GM10248 (cell line): ENCODE results near the gene GRID1.
"Not testable (repeated sequence)": the region's sequence is repeated elsewhere in the genome, so short reads cannot be mapped to it uniquely, and the experiment has no call there.

Source experiments
- CTCF ChIA-PET: fragments of 300-600 bp; sonication (Branson Sonifier 250); formaldehyde crosslinking; extraction: SDS; loops from one replicate; lab custom pipeline; 2021; ENCODE audit warnings: antibody characterized with exemption; lab: Yijun Ruan, JAX
- POLR2A ChIA-PET: fragments of 350-650 bp; sonication (Branson Sonifier 250); formaldehyde crosslinking; extraction: SDS; loops from one replicate; lab custom pipeline; 2020; ENCODE audit warnings: antibody characterized with exemption; lab: Yijun Ruan, JAX
- DNase-seq: peaks from one replicate; pipeline ENCODE4 v3.0.0; 2012; ENCODE audit errors: extremely low spot score
- CTCF ChIP-seq: IDR thresholded peaks from 2 replicates; pipeline ENCODE4 v1.5.1; 2012; ENCODE audit warnings: mild to moderate bottlenecking, low read depth; ENCODE audit errors: extremely low read depth, missing control alignments, control extremely low read depth

Gene GRID1

GRCh38 chr10:86038371-86038770, 328.2 kb downstream of the GRID1 start:
- no peak for DNase-seq
- POLR2A ChIA-PET, result no interaction called here
- no peak for TF ChIP-seq CTCF
- CTCF ChIA-PET, result interaction anchor here (2.1 kb wide), 1 partner anchor 10 kb away, joined by 9 read pairs; no protein-coding TSS in a partner anchor

- ChIA-PET POLR2A (no interaction called here), CTCF (interaction anchor here (0.8 kb wide), 1 partner anchor 10 kb away, joined by 3 read pairs; no protein-coding TSS in a partner anchor)
- DNase-seq, result no peak
- no peak for TF ChIP-seq CTCF
Measured at GRCh38 chr10:86037096-86037495, 329.5 kb downstream of the GRID1 start.

DNA sequence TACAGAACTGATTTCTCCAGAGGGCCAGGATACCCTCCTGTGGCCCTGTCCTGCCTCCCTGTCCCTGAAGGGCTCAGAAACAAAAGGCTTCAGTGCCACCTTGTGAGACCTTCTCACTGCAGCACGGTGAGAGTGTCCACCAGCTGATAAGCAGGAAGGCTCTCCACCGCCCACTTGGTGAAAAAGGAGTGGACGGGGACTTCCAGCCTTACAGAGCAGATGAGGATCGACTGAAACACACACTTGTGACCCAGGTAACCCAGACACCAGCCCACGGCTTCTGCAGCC, 330.1 kb downstream of the GRID1 start:
- POLR2A ChIA-PET, result no interaction called here
- TF ChIP-seq CTCF, result no peak

GRCh38 chr10:86035791-86036543, 330.6 kb downstream of the GRID1 start:
- DNase-seq, result no peak
- CTCF ChIA-PET, result no interaction called here
- POLR2A ChIA-PET, result no interaction called here

More for the DNA sequence above, 330.1 kb downstream of the GRID1 start:
- CTCF ChIA-PET, result no interaction called here
- DNase-seq, result no peak

GRCh38 chr10:86034710-86035109, 331.9 kb downstream of the GRID1 start:
- ChIA-PET CTCF (no interaction called here), POLR2A (no interaction called here)
- no peak for DNase-seq
- no peak for TF ChIP-seq CTCF

More at GRCh38 chr10:86035791-86036543, 330.6 kb downstream of the GRID1 start:
- TF ChIP-seq CTCF, result no peak

- POLR2A ChIA-PET, result no interaction called here
Measured at GRCh38 chr10:86033581-86033980, 333.0 kb downstream of the GRID1 start.

DNA sequence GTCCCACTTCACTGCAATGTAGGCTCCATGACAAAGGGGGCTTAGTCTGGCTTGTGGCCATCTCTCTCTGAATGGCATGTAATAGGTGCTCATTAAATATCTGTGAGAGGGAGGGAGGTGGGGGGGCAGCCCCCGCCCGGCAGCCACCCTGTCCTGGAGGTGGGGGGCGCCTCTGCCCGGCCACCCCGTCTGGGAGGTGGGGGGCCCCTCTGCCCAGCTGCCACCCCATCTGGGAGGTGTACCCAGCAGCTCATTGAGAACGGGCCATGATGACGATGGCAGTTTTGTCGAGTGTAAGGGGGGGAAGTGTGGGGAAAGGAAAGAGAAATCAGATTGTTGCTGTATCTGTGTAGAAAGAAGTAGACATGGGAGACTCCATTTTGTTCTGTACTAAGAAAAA, 334.5 kb downstream of the GRID1 start:
- CTCF ChIA-PET, result interaction anchor here (1.3 kb wide), 1 partner anchor 11 kb away, joined by 4 read pairs; no protein-coding TSS in a partner anchor
- DNase-seq, POLR2A ChIA-PET: not testable (repeated sequence)

More at GRCh38 chr10:86033581-86033980, 333.0 kb downstream of the GRID1 start:
- no peak for DNase-seq
- TF ChIP-seq CTCF, result no peak
- CTCF ChIA-PET, result interaction anchor here (0.9 to 1.3 kb wide), 2 partner anchors 10 to 18 kb away, joined by 3 to 4 read pairs; no protein-coding TSS in a partner anchor
